ENCODE data around the gene THAP7.

THAP7 gene

DNA sequence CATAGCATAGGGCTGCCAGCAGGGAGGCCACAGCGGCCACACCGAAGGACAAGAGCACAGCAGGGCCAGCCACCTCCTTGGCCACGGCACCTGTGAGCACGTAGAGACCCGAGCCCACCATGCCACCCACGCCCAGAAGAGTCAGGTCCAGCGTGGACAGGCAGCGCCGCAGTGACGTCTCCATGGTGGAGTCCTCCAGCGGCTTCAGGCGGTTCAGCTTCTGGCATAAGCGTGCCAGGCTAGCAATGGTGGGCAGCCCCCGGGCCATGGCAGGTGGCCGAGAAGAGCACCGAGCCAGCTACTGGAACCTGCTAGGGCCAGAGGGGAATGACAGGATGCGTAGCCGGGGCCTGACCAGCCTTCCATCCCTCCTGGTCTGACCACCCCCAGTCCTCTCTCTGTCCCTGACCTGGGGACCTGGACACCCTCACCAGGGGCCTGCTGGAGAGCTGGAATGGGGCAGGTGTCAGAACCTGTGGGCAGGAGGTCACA, 29.7 kb upstream of the THAP7 start:
- no peaks in the 10 kb centered on the region for H3K9me2 ChIP-seq (replicated peaks; ENCODE audit: control insufficient read depth, low read length)
- TF ChIP-seq, protein P1, sequence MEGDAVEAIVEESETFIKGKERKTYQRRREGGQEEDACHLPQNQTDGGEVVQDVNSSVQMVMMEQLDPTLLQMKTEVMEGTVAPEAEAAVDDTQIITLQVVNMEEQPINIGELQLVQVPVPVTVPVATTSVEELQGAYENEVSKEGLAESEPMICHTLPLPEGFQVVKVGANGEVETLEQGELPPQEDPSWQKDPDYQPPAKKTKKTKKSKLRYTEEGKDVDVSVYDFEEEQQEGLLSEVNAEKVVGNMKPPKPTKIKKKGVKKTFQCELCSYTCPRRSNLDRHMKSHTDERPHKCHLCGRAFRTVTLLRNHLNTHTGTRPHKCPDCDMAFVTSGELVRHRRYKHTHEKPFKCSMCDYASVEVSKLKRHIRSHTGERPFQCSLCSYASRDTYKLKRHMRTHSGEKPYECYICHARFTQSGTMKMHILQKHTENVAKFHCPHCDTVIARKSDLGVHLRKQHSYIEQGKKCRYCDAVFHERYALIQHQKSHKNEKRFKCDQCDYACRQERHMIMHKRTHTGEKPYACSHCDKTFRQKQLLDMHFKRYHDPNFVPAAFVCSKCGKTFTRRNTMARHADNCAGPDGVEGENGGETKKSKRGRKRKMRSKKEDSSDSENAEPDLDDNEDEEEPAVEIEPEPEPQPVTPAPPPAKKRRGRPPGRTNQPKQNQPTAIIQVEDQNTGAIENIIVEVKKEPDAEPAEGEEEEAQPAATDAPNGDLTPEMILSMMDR (IDR thresholded peaks at IDR 0.05; ENCODE audit: low read depth, low read length, poor library complexity, severe bottlenecking): no peak
- TF ChIP-seq EZH2phosphoT487 (IDR thresholded peaks at IDR 0.05; ENCODE audit: borderline replicate concordance, low read length): no peak
- no peaks in the 10 kb centered on the region for H4K20me1 ChIP-seq (ENCODE audit: control insufficient read depth, insufficient read depth, low read depth, low read length)
- H3K36me3 ChIP-seq (ENCODE audit: control insufficient read depth, low read length): no peaks in the 10 kb centered on the region
- no peaks in the 10 kb centered on the region for H3K79me2 ChIP-seq (ENCODE audit: control insufficient read depth, low read length)
- no peak overlapping the region for H3K4me3 ChIP-seq (ENCODE audit: low read length)
- no peak overlapping the region for H3K4me2 ChIP-seq (ENCODE audit: low read length)
- H3F3A ChIP-seq (ENCODE audit: control insufficient read depth, insufficient read depth): no peaks in the 10 kb centered on the region
- H3K4me1 ChIP-seq (ENCODE audit: control insufficient read depth, low read length): no peaks in the 10 kb centered on the region
- H3K27me3 ChIP-seq (ENCODE audit: control insufficient read depth, low read length): peaks cover 8% of the 10 kb centered on the region
- H3K27ac ChIP-seq (ENCODE audit: low read depth, low read length): no peak overlapping the region
- no peaks in the 10 kb centered on the region for H3K9me3 ChIP-seq (ENCODE audit: control insufficient read depth, insufficient read depth, low read length)

DNA sequence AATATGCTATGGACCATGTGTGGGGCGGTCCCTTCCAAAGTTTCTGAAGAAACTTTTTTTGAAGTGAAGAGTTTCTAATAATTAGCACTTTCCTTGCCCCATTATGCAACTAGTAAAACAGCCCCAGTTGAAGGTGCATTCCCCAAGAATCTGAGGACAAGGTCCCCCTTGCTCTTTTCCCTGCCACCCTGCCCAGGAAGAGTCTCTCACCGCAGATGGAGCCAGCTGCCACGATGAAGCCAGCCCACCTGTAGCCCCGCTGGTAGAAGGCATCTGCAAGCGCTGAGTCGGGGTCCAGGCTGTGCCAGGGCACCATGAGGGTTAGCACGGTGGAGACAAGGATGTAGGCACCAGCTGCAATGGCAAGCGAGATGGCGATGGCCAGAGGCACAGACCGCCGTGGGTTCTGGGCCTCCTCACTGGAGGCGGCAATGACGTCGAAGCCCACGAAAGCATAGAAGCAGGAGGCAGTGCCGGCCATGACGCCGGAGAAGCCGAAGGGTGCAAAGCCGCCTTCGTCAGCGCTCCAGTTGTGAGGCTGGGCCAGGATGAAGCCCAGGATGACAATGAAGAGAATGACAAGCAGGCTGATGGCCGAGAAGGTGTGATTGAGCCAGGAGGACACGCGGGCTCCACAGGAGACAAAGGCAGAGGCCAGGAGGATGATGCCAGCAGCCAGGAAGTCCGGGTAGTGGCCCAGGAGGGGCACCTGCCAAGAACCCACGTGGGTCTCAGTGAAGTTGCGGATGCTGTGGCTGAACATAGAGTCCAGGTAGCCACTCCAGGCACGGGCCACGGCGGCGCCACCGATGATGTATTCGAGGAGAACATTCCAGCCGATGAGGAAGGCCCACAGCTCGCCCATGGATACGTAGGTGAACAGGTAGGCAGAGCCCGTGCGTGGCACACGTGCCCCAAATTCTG, 29.0 kb upstream of the THAP7 start:
- Histone ChIP-seq H3K9me2 (replicated peaks; ENCODE audit: control insufficient read depth, low read length) (no peaks in the 10 kb centered on the region), H3K4me2 (ENCODE audit: low read length) (no peak overlapping the region), H3F3A (ENCODE audit: control insufficient read depth, insufficient read depth) (no peaks in the 10 kb centered on the region), H4K20me1 (ENCODE audit: control insufficient read depth, insufficient read depth, low read depth, low read length) (no peaks in the 10 kb centered on the region), H3K4me3 (ENCODE audit: low read length) (no peak overlapping the region), H3K27ac (ENCODE audit: low read depth, low read length) (no peak overlapping the region), H3K79me2 (ENCODE audit: control insufficient read depth, low read length) (no peaks in the 10 kb centered on the region), H3K27me3 (ENCODE audit: control insufficient read depth, low read length) (peaks cover 3% of the 10 kb centered on the region), H3K9me3 (ENCODE audit: control insufficient read depth, insufficient read depth, low read length) (no peaks in the 10 kb centered on the region), H3K36me3 (ENCODE audit: control insufficient read depth, low read length) (no peaks in the 10 kb centered on the region), H3K4me1 (ENCODE audit: control insufficient read depth, low read length) (no peaks in the 10 kb centered on the region)
- TF ChIP-seq EZH2phosphoT487 (IDR thresholded peaks at IDR 0.05; ENCODE audit: borderline replicate concordance, low read length): no peak
- TF ChIP-seq, protein P1 (IDR thresholded peaks at IDR 0.05; ENCODE audit: low read depth, low read length, poor library complexity, severe bottlenecking): no peak

DNA sequence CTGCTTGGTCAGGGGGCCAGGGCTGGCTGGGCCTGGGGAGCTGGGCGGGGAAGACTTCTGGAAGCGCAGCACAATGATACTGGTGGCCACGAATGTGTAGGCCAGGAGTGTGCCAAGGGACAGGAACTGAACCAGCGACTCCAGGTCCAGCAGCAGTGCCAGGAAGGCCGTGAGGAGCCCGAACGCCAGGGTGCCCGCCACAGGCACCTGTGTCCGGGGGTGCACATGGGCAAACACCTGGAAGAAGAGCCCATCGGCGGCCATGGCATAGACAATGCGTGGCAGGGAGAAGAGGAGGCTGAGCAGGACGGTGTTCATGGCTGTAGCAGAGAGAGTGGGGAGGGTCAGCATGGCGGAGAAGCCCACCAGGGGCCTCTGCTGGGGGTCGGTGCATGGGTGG, 28.1 kb upstream of the THAP7 start:
- Histone ChIP-seq H3K4me3 (ENCODE audit: low read length) (no peak overlapping the region), H3F3A (ENCODE audit: control insufficient read depth, insufficient read depth) (no peaks in the 10 kb centered on the region)

More for the DNA sequence above, 28.1 kb upstream of the THAP7 start:
- H4K20me1 ChIP-seq (ENCODE audit: control insufficient read depth, insufficient read depth, low read depth, low read length): no peaks in the 10 kb centered on the region
- no peak overlapping the region for H3K4me2 ChIP-seq (ENCODE audit: low read length)
- H3K4me1 ChIP-seq (ENCODE audit: control insufficient read depth, low read length): peaks cover 2% of the 10 kb centered on the region; the same call in 1 of the 2 replicates
- no peaks in the 10 kb centered on the region for H3K79me2 ChIP-seq (ENCODE audit: control insufficient read depth, low read length)
- no peaks in the 10 kb centered on the region for H3K9me3 ChIP-seq (ENCODE audit: control insufficient read depth, insufficient read depth, low read length)
- no peaks in the 10 kb centered on the region for H3K36me3 ChIP-seq (ENCODE audit: control insufficient read depth, low read length)
- H3K27me3 ChIP-seq (ENCODE audit: control insufficient read depth, low read length): peaks cover 2% of the 10 kb centered on the region
- no peak overlapping the region for H3K27ac ChIP-seq (ENCODE audit: low read depth, low read length)
- TF ChIP-seq, protein P1 (IDR thresholded peaks at IDR 0.05; ENCODE audit: low read depth, low read length, poor library complexity, severe bottlenecking): no peak
- no peak for TF ChIP-seq EZH2phosphoT487 (IDR thresholded peaks at IDR 0.05; ENCODE audit: borderline replicate concordance, low read length)
- H3K9me2 ChIP-seq (replicated peaks; ENCODE audit: control insufficient read depth, low read length): no peaks in the 10 kb centered on the region
